ENCODE data around the gene HOXB2. TPM values are rescaled to one million over a fixed set of nuclear protein-coding genes. Genes with fewer than 3 reads are reported as not detected.

The HOXB2 gene
- total and polyA plus RNA-seq, 2 donors (not counting 1 experiment from before 2014, with no cell fraction given), result 6.1 to 9.2 TPM

- 100% methylated on average over 1 of the region's 3 CpGs for WGBS (ENCODE audit: insufficient coverage)
- POLR2A ChIA-PET, result no interaction called here
- Histone ChIP-seq H3K4me3 (ENCODE audit: control extremely low read depth in 1 of 5, extremely low read depth in 1 of 5, insufficient read depth in 1 of 5, low read depth in 2 of 5, low read length in 4 of 5) (no peak overlapping the region), H3K4me2 (replicated peaks; ENCODE audit: low read depth, low read length, poor library complexity, severe bottlenecking) (peak overlapping the region; percentile 40), H3K27me3 (replicated peaks in 1 of 4; ENCODE audit: control extremely low read depth in 1 of 4, control insufficient read depth in 3 of 4, insufficient read depth in 4 of 4, low read length in 3 of 4) (peaks cover 0 to 57% (median 25%) of the 10 kb centered on the region in 4 experiments), H3K79me2 (ENCODE audit: control insufficient read depth, insufficient read depth, low read length) (no peaks in the 10 kb centered on the region), H3K36me3 (replicated peaks in 1 of 2; ENCODE audit: control extremely low read depth in 1 of 2, control insufficient read depth in 1 of 2, extremely low read depth in 1 of 2, insufficient read depth in 2 of 2, low read length in 1 of 2) (no peaks in the 10 kb centered on the region), H3K4me1 (ENCODE audit: control insufficient read depth in 2 of 2, insufficient read depth in 2 of 2, low read length in 2 of 2) (peaks cover 5 to 8% of the 10 kb centered on the region in 2 donors), H4K20me1 (ENCODE audit: control insufficient read depth, insufficient read depth, low read length, poor library complexity, severe bottlenecking) (no peaks in the 10 kb centered on the region), H3K9ac (ENCODE audit: low read length) (no peak overlapping the region), H3K27ac (ENCODE audit: low read length in 2 of 2) (no peak overlapping the region), H2AFZ (ENCODE audit: insufficient read depth, low read depth, low read length, poor library complexity, severe bottlenecking) (no peak overlapping the region), H3K9me3 (ENCODE audit: control extremely low read depth in 1 of 3, control insufficient read depth in 2 of 3, insufficient read depth in 1 of 3, low read length in 2 of 3) (peaks cover 0 to 6% (median 0%) of the 10 kb centered on the region in 3 donors)
- H3K27ac Mint-ChIP-seq, result no peak overlapping the region
- no peak overlapping the region for H3K4me3 Mint-ChIP-seq
- H3K27me3 Mint-ChIP-seq, result peaks cover 23% of the 10 kb centered on the region
- intact Hi-C loops (cut with micrococcal nuclease), result no loop called here
- no peak for ATAC-seq (ENCODE audit: low read depth)
- no peaks in the 10 kb centered on the region for H3K9me3 Mint-ChIP-seq (ENCODE audit: insufficient read depth)
- H3K4me1 Mint-ChIP-seq, result peaks cover 9% of the 10 kb centered on the region
- CTCF ChIA-PET, result interaction anchor here (1.3 kb wide), 1 partner anchor 217 kb away, joined by 3 read pairs; no protein-coding TSS in a partner anchor
- DNase-seq, result no peak
- no peak for TF ChIP-seq EZH2 (IDR thresholded peaks at IDR 0.05; ENCODE audit: borderline replicate concordance, insufficient read depth, low read depth, low read length, poor library complexity, severe bottlenecking)
- no peak for TF ChIP-seq CTCF (IDR thresholded peaks at IDR 0.05)
These were observed 24.3 kb upstream of the HOXB2 start for GRCh38 chr17:48569240-48569582.

GRCh38 chr17:48568499-48569239, 23.8 kb upstream of the HOXB2 start:
- Histone ChIP-seq H3K79me2 (ENCODE audit: control insufficient read depth, insufficient read depth, low read length) (no peaks in the 10 kb centered on the region), H3K27me3 (replicated peaks in 1 of 4; ENCODE audit: control extremely low read depth in 1 of 4, control insufficient read depth in 3 of 4, insufficient read depth in 4 of 4, low read length in 3 of 4) (peaks cover 0 to 61% (median 25%) of the 10 kb centered on the region in 4 experiments), H2AFZ (ENCODE audit: insufficient read depth, low read depth, low read length, poor library complexity, severe bottlenecking) (peak overlapping the region; percentile 37), H3K9me3 (ENCODE audit: control extremely low read depth in 1 of 3, control insufficient read depth in 2 of 3, insufficient read depth in 1 of 3, low read length in 2 of 3) (peaks cover 0 to 6% (median 0%) of the 10 kb centered on the region in 3 donors), H3K36me3 (replicated peaks in 1 of 2; ENCODE audit: control extremely low read depth in 1 of 2, control insufficient read depth in 1 of 2, extremely low read depth in 1 of 2, insufficient read depth in 2 of 2, low read length in 1 of 2) (no peaks in the 10 kb centered on the region), H3K4me3 (ENCODE audit: control extremely low read depth in 1 of 5, extremely low read depth in 1 of 5, insufficient read depth in 1 of 5, low read depth in 2 of 5, low read length in 4 of 5) (peak overlapping the region in 1 of 5 experiments; percentile 36), H4K20me1 (ENCODE audit: control insufficient read depth, insufficient read depth, low read length, poor library complexity, severe bottlenecking) (no peaks in the 10 kb centered on the region), H3K4me1 (ENCODE audit: control insufficient read depth in 2 of 2, insufficient read depth in 2 of 2, low read length in 2 of 2) (peaks cover 5 to 8% of the 10 kb centered on the region in 2 donors), H3K9ac (ENCODE audit: low read length) (no peak overlapping the region), H3K4me2 (replicated peaks; ENCODE audit: low read depth, low read length, poor library complexity, severe bottlenecking) (peak overlapping the region; percentile 40), H3K27ac (ENCODE audit: low read length in 2 of 2) (no peak overlapping the region)
- Mint-ChIP-seq H3K4me3 (no peak overlapping the region), H3K4me1 (peaks cover 9% of the 10 kb centered on the region), H3K27me3 (peaks cover 23% of the 10 kb centered on the region), H3K27ac (no peak overlapping the region), H3K9me3 (ENCODE audit: insufficient read depth) (no peaks in the 10 kb centered on the region)
- TF ChIP-seq EZH2 (IDR thresholded peaks at IDR 0.05; ENCODE audit: borderline replicate concordance, insufficient read depth, low read depth, low read length, poor library complexity, severe bottlenecking), result no peak
- TF ChIP-seq CTCF (IDR thresholded peaks at IDR 0.05), result no peak
- DNase-seq (peak; percentile 16), ATAC-seq (ENCODE audit: low read depth) (no peak)
- 17% methylated on average over 12 of the region's 33 CpGs for WGBS (ENCODE audit: insufficient coverage)
- CTCF ChIA-PET, result interaction anchor here (1.3 kb wide), 1 partner anchor 217 kb away, joined by 3 read pairs; no protein-coding TSS in a partner anchor
- POLR2A ChIA-PET, result no interaction called here
- intact Hi-C loops (cut with micrococcal nuclease), result no loop called here
